Peyer's patch (tissue), 4 donors: ENCODE measurements around the gene ANKRD65. TPM values are rescaled to one million over a fixed set of nuclear protein-coding genes. Genes with fewer than 3 reads are reported as not detected.
A peak's percentile ranks its signal among the peaks of the same experiment; 100 is the strongest.
"Not testable (repeated sequence)": the region's sequence is repeated elsewhere in the genome, so short reads cannot be mapped to it uniquely, and the experiment has no call there.

Experiments
- DNase-seq, 3 donors: peaks; one replicate each; pipeline ENCODE4 v3.0.0-alpha.2; 2017 to 2019
- H3K27ac ChIP-seq, 4 donors: fragments of 200-600 bp; sonication (generic); one replicate each; pipeline ENCODE4 v1.5.1; 2016 to 2019
- H3K27me3 ChIP-seq, 2 donors: fragments of 200-600 bp; sonication (generic); one replicate each; pipeline ENCODE4 v1.5.1; 2019
- H3K36me3 ChIP-seq, 3 donors: fragments of 200-600 bp; sonication (generic); one replicate each; pipeline ENCODE4 v1.5.1; 2016 to 2019
- H3K4me1 ChIP-seq, 4 donors: fragments of 200-600 bp; sonication (generic); one replicate each; pipeline ENCODE4 v1.5.1; 2016 to 2019
- H3K4me3 ChIP-seq, 4 donors: fragments of 200-600 bp; sonication (generic); 1 replicate in 3 of 4; 2 replicates in 1 of 4; pipeline ENCODE4 v1.5.1; 2016 to 2019; ENCODE audit warnings: mild to moderate bottlenecking in 1 of 4
- H3K9me3 ChIP-seq, 4 donors: fragments of 200-600 bp; sonication (generic); one replicate each; pipeline ENCODE4 v1.5.1; 2016 to 2019; ENCODE audit warnings: mild to moderate bottlenecking in 1 of 4
- POLR2A ChIP-seq, 2 donors: fragments of 450-650 bp; IDR thresholded peaks; one replicate each; pipeline ENCODE4 v1.5.1; 2017; ENCODE audit warnings: antibody characterized with exemption in 2 of 2, mild to moderate bottlenecking in 2 of 2, moderate library complexity in 2 of 2
- total RNA-seq, 4 donors: library from RNA; depleted of rRNA; stranded (reverse); fragments of >200 nt; gene quantifications; one replicate each; pipeline ENCODE4 v1.1.0, GENCODE V29; 2016
- TF ChIP-seq, protein P1 (sequence below), 6 experiments: fragments of 450-650 bp in 4 of 6; fragments of 200-600 bp in 2 of 6; sonication (generic) in 1 of 6; IDR thresholded peaks; one replicate each; pipeline ENCODE4 v1.5.1; 2017 to 2019; ENCODE audit warnings: antibody characterized with exemption in 6 of 6, mild to moderate bottlenecking in 3 of 6, moderate library complexity in 1 of 6

ANKRD65 gene
- total RNA-seq, 4 donors from 2014 or later = 0.54 to 11.6 (median 2.0) TPM

DNA sequence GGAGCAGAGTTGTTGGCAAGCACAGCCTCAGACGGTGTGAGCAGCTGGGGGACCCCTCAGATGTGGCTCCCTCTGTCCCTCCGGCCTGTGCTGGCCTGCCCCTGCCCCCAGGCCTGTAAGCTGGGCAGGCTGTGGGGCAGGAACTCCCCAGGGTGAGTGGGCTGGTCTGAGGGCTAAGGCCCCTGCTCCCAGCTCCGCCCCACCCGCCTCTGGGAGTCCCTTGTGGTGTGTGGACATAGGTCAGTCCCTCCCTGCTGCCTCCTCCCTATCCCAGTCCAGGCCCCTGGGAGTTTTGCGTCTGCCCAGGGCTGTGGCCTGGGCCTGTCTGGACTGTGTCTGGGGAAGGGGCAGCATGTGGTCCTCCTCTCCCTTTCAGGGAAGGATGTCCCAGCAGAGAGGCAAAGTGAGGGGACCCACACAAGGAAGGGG, 10.8 kb upstream of the ANKRD65 start:
- Histone ChIP-seq H3K27ac (peak overlapping the region; percentile 67 to 91 (median 76)), H3K27me3 (no peaks in the 10 kb centered on the region), H3K4me3 (no peak overlapping the region), H3K36me3 (no peaks in the 10 kb centered on the region), H3K9me3 (peaks cover 0 to 2% (median 0%) of the 10 kb centered on the region in 4 donors), H3K4me1 (peaks cover 9 to 72% (median 32%) of the 10 kb centered on the region in 4 donors)
- TF ChIP-seq, protein P1, sequence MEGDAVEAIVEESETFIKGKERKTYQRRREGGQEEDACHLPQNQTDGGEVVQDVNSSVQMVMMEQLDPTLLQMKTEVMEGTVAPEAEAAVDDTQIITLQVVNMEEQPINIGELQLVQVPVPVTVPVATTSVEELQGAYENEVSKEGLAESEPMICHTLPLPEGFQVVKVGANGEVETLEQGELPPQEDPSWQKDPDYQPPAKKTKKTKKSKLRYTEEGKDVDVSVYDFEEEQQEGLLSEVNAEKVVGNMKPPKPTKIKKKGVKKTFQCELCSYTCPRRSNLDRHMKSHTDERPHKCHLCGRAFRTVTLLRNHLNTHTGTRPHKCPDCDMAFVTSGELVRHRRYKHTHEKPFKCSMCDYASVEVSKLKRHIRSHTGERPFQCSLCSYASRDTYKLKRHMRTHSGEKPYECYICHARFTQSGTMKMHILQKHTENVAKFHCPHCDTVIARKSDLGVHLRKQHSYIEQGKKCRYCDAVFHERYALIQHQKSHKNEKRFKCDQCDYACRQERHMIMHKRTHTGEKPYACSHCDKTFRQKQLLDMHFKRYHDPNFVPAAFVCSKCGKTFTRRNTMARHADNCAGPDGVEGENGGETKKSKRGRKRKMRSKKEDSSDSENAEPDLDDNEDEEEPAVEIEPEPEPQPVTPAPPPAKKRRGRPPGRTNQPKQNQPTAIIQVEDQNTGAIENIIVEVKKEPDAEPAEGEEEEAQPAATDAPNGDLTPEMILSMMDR (IDR thresholded peaks at IDR 0.05) = no peak
- no peak for TF ChIP-seq POLR2A (IDR thresholded peaks at IDR 0.05)
- DNase-seq = no peak

DNA sequence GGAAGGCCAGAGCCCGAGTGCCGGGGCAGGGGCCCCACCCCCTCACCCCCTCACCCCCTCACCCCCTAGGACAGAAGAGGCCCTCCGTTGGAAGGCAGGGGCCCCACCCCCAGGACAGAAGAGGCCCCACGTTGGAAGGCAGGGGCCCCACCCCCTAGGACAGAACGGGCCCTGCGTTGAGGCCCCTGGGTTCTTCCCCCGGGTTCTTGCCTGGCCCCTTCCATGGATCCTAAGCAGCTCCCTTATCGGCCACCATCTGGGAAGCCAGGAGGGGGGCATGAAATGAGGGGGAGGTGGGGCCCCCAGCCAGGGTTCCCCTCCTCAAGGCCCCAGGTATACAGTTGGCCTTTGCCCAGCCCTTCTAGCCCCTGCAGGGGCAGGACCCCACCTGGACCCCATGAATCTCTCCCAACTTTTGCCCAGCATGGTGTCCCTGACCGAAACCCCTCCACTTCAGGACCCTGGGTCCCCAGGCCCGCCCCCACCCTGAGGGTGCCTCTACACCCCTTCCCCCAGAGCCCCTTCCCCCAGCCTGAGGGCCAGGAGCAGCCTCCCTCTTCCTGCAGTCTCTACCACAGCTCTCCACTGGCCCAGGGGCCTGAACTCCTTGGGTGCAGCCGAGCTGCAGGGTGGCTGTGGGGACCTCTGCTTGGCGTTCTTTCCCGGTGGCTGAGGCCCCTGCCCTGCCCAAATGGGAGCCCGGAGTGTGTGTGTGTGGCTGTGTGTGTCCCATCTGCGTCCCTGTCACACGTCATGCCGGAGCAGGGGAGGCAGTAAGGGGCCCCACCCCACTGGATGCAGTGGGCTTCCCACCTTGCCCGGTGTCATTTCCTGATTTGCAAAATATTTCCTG, 10.1 kb upstream of the ANKRD65 start:
- Histone ChIP-seq H3K4me1 (peaks cover 9 to 65% (median 29%) of the 10 kb centered on the region in 4 donors), H3K27me3 (no peaks in the 10 kb centered on the region), H3K9me3 (peaks cover 0 to 2% (median 0%) of the 10 kb centered on the region in 4 donors), H3K4me3 (no peak overlapping the region), H3K27ac (peak overlapping the region; percentile 67 to 91 (median 76)), H3K36me3 (no peaks in the 10 kb centered on the region)
- DNase-seq = no peak
- no peak for TF ChIP-seq POLR2A (IDR thresholded peaks at IDR 0.05)
- TF ChIP-seq, protein P1 (IDR thresholded peaks at IDR 0.05) = no peak

DNA sequence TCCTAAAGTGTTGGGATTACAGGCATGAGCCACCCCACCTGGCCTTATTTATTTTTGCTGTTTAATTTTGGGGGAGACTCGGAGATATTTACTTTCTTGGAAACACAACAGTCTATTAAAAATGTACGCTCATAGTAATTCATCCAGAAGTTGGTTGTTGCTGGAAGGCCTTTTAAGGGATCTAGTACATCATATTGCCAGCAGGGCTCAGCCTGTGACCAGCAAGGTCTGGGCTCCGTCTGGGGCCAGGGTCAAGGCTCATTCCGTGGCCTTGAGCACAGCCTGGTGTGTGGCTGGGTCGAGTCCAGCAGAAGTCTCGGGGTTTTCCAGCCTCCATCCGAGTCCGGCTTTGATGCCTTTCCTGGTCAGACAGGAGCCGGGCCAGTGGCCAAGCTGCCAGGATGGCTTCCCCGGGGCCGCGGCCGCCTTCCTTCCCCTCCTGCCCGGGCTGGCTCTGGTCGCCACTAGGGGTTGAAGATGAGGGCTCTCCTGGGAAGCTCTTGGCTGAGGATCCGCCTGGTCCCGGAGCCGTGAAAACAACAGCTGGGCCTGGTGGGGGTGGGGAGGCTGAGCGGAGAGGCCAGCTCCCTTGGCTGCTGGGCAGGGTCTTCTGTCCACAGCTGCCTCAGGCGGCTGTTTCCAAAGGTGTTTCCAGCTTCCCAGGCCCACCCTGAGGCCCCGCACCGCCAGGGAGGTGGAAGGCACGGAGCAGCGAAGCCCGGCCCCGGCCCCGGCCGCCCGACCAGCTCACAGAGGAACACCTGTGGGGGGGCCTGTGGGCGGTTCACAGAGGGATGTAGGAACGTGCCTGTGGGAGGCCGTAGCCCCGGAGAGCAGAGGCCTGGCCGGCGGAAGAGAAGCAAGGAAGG, 9.3 kb upstream of the ANKRD65 start:
- peaks cover 6 to 58% (median 22%) of the 10 kb centered on the region in 4 donors for H3K4me1 ChIP-seq
- H3K9me3 ChIP-seq = no peaks in the 10 kb centered on the region
- no peak overlapping the region for H3K4me3 ChIP-seq

DNA sequence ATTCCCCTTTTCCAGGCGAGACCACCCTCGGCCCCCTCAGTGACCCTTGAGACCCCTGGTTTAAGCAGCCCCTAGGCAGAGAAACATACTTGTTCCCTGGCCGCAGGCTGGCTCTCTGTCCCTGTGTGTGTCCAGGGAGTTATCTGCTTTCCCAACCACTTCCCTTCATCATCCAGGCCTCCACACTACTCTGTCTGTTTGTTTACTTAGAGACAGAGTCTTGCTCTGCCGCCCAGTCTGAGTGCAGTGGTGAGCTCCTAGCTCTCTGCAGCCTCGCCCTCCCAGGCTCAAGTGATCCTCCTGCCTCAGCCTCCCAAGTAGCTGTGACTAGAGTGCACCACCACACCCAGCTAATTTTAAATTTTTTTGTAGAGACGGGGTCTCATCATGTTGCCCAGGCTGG, 8.6 kb upstream of the ANKRD65 start:
- Histone ChIP-seq H3K4me1 (peaks cover 6 to 51% (median 16%) of the 10 kb centered on the region in 4 donors), H3K9me3 (no peaks in the 10 kb centered on the region), H3K4me3 (no peak overlapping the region), H3K36me3 (no peaks in the 10 kb centered on the region), H3K27ac (peak overlapping the region; percentile 67 to 91 (median 76)), H3K27me3 (no peaks in the 10 kb centered on the region)
- TF ChIP-seq POLR2A (IDR thresholded peaks at IDR 0.05) = no peak
- TF ChIP-seq, protein P1 (IDR thresholded peaks at IDR 0.05) = no peak
- no peak for DNase-seq

More for the DNA sequence above, 9.3 kb upstream of the ANKRD65 start:
- Histone ChIP-seq H3K27me3 (no peaks in the 10 kb centered on the region), H3K27ac (peak overlapping the region; percentile 67 to 91 (median 76)), H3K36me3 (no peaks in the 10 kb centered on the region)
- no peak for TF ChIP-seq POLR2A (IDR thresholded peaks at IDR 0.05)
- TF ChIP-seq, protein P1 (IDR thresholded peaks at IDR 0.05) = peak in 2 of 6 experiments; percentile 3 to 21
- peak in 2 of 3 donors; percentile 61 to 63 for DNase-seq

DNA sequence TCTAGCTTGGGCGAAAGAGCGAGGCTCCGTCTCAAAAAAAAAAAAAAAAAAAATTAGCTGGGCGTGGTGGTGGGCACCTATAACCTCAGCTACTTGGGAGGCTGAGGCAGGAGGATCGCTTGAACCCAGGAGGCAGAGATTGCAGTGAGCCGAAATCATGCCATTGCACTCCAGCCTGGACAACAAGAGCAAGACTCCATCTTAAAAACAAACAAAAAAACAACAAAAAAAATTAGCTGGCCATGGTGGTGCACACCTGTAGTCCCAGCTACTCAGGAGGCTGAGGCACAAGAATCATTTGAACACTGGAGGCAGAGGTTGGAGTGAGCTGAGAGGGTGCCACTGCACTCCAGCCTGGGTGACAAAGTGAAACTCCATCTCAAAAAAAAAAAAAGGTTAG, 7.9 kb upstream of the ANKRD65 start:
- not testable (repeated sequence) for H3K36me3 ChIP-seq, H3K27me3 ChIP-seq, DNase-seq, H3K9me3 ChIP-seq, H3K4me3 ChIP-seq
- H3K27ac ChIP-seq = peak overlapping the region in 1 of 4 donors; percentile 91
- peaks cover 6 to 44% (median 10%) of the 10 kb centered on the region in 4 donors for H3K4me1 ChIP-seq
